ELF-1 (cell line): Measurements from ENCODE around the gene FAM181A.
A peak's percentile ranks its signal among the peaks of the same experiment; 100 is the strongest.

Experiments
- DNase-seq: peaks from one replicate; pipeline ENCODE4 v3.0.0-alpha.2; 2016; ENCODE audit warnings: low read depth, low spot score

FAM181A gene

DNA sequence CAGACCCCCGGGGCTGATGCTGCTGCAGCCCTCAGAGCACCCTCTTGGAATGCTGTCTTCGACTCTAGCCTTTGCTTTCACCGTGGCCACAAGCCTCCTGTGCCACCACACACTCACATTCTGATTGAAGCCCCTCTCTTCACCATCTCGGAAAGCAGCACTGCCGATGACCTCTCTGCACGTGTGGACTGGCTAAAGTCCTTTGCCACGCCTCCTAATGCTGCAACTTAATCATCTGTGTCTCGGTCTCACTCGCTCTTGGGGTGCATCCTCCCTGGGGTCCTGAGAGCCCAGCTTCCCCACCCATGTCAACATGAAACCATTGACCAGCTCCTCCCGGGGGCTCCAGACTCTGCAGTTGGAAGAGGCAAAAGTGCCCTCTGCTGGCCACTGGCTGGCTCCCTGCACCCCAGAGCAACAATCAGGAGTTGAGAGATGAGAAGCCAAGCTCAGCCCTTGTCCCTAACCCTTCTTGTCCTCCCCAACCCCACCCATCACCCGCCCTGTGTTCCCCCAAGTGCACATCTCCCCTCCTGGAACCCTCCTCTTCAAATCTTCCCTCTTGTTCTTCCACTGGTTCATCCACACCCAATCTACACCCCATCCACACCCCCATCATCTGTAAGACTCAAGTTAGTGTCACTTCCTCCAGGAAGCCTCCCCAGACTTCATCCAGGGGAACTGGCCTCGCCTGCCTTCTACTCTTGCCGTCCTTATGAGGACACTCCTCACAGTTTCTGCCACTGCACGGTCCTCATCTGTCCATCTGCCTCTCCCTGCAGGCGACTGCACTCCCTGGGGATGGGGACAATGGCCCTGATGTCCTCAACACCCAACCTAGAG is 23.6 kb upstream of the FAM181A start:
- peak; percentile 72 for DNase-seq

DNA sequence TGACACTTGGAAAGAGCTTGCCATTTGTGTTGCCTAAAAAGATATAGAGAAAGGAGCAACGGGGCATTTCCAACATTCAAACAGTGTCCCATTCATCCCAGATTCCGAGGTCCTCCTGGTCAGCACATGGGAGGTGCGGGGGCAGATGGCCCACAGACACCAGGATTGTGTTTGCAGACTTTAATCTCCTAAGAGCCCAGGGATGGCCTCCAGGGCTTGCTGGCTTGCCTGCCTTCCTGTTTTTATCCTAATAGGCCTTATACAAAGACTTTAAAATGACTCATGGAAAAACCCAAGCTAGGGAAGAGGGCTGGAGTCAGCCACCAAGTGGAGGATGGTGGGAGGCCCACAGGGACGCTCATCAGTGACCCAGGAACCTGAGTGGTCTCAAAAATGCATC is 21.5 kb upstream of the FAM181A start:
- DNase-seq: peak; percentile 34

DNA sequence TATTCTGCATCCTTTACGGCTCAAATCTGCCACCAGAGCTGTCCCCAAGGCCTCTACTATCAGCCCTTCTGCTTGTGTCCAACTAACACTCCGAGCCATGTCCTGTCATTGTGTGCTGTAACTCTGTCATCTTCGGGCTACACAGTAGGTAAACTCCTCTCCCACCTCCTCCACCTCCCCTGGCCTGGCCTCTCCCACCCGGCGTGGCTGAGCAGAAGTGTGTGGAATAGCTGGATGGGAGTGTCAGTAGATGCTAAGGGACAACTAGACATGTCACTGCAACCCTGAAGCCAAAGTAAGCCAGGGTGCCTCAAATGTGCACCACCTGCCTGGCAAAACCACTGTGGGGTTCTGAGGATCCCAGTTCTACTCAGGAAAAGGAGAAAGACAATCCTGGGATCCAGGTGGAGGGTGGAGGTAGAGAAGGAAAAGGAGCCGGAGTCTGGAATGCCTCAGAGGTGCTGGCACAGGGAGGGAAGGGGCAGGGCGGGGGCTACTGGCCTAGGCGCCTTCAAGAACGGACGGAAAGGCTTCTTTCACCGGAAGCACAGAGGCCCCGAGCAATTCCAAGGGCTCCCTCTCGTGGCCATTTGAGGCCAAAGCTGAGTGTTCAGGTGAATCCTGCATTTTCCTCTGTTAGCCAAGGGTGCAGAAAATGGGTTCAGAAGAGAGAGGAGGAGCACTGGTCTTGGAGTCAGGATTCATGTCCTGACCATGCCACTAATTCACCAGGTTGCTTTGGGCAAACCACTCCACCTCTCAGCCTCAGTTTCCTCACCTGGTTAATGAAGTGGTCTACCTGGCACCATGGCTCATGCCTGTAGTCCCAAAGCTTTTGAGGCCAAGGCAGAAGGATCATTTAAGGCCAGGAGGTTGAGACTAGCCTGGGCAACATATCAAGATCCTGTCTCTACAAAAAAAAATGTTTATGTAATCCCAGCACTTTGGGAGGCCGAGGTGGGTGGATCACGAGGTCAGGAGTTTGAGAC is 20.5 kb upstream of the FAM181A start:
- peak; percentile 88 for DNase-seq

DNA sequence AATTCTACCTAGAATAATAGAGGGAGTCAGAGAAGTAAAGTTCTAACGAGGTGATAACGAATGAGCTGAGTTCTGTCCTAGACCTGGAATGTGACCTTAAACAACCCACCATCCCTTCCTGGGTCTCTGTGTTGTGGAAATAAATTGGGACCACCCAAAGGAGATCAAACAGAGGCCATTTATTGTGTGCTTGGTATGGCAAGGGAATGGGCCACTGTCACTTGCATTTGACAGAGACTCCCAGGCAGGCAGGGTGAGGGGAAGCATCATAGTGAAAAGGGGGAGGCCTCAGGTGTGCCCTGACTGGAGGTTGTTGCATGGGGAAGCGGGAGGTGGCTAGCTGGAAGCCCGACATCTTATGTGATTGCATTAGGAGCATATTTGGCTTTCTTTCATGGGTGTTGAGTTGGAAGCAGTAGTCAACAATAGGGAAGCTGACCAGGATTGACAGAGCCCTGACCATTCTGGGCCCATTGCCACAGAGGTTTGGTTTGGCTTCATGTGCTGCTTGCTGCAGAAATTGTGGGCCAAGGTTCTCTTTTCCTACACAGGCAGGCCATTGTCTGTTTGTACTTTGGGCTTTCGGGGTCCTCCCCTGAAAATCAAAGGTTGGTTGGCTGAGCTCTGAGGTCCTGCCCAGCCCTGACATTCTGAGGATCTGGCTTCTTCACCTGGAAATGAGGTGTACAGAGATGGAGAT is 17.6 kb upstream of the FAM181A start:
- DNase-seq: no peak

DNA sequence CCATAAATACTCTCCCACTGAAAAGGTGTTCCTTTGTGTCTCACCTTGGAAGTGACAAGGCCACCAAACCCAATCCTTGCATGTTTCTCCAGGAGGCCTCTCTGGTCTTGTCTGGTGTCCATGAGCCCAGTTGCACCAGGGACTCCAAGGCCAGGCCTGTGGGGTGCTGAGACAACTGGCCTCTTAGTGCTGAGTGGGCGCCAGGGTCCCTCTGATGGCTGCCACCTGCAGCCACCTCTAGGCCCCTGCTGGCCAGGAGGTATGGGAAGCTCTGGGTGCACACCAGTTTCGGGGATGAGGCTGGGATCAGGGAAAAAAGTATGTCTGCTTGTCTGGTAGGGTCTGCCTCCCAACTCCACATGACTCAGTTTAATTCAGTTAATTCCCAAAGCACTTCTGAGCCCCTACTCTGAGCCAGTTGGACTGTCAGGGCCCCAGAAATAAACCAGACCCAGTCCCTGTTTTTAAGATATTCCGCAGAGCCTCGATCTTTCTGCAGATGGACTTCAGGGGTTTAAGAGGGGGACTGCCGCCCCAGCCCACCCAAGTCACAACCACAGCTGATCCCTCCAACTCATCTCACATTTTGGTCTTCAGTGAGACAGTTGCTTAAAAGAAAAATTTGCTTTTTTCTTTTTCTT is 15.0 kb upstream of the FAM181A start:
- DNase-seq: no peak

DNA sequence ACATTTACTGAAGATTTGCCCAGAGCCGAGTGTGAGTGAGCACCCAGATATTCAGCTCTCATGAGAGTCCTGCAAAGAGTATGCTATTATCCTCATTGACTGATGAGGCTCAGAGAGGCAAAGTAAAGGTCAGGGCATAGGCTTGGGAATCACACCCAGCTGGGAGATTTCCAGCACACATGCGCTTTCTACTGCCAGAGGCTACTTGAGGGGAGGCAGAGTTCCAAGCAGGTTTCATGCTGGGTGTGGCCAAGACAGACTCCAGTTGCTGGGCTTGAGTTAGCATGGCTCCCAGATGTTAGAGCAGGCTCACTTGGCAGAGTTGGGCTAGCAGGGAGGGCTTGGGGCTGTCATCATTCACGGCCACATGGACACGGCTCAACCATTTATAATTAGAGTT is 14.4 kb upstream of the FAM181A start:
- no peak for DNase-seq

DNA sequence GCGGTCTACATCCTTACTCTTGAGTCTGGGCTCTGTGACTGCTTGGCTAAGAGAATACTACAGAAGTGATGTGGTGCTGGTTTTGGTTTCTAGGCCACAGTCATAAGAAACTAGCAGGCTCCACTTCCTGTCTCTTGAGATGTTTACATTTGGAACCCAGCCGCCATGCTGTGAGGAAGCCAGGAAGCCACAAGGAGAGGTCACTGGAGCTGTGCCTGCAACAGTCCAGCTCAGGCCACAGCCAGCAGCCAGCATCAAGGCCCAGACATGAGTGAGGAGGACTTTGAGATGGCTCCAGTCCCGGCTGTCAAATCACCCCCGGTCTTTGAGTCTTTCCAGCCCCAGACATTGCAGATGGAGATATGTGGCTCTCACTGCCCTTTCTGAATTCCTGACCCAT is 12.9 kb upstream of the FAM181A start:
- no peak for DNase-seq

DNA sequence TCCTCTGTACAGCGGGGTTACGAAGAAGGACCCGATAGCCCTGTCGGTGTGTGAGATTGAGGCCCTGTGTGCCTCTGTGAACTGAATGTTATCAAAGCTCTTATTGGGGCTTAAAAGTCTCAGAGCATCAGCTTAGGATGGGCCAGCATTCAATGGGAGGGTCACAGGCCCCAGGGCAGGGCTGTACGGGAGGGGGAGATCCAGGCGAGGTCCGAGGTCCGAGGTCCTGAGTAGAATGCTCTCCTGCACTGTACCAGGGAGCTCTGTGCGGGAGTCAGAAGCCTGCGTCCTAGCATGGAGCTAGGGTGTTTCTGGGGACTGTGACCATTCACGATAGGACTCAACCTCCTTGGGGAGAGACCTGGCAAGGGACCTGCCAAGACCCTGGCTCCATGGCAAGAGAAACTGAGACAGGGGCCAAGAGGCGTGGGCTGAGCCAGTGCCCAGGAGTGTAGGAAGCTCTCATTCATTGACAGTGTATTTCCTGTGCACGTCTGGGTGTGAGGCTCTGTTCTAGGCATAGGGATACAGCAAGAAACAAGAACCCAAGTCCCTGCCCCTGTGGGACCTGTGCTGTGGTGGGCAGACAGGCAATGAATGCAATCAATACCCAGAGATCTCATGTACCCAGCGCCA is 12.0 kb upstream of the FAM181A start:
- no peak for DNase-seq

DNA sequence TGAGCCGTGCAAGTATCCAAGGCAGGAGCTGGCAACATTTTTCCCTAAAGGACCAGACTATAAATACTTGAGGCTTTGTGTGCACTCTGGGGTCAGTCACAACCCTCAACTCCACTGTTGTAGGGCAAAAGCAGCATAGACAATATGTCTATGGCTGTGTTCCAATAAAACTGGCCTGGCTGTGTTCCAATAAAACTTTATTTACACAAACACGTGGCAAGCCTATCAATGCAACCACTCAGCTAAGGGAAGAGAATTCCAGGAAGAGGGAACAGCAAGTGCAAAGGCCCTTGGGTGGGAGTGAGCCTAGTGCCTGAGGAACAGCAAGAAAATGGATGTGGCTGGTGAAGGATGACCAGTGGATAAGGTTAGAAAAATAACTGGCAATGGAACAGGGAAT is 11.3 kb upstream of the FAM181A start:
- DNase-seq: no peak

DNA sequence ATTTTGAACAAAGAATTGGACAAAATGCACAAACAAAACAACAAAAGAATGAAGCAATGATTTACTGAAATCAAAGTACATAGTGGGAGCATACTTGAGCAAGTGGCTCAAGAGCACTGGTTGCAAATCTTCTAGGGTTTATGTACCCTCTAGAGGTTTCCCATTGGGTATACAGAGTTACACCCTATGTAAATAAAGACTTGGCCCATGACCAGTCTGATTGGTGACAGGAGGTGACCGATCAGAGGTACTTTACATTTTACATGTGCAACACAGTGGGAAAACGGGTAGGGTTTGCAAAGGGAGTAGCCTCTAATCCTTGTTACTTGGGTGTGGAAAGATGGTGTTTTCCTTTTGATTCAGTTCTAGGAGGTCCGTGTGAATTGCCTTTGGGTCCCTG is 10.6 kb upstream of the FAM181A start:
- no peak for DNase-seq

DNA sequence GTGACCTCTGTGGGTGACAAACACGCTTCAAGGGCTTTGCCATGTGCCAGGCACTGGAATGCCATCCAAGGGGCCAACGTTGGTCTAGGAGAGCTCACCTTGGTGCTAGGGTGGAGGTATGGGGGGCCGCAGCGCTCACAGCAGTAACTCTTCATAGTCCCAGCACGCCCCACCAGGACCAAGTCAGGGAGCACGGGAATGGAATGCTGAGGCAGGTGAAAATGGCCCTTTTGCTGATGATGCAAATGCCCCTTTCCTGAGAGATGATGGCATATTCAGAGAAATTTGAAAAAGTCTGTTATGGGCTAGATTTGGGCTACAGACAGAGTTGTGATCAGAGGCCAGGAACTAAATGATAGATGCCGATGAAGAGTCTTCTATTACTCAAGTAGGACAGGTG is 10.0 kb upstream of the FAM181A start:
- DNase-seq: no peak

DNA sequence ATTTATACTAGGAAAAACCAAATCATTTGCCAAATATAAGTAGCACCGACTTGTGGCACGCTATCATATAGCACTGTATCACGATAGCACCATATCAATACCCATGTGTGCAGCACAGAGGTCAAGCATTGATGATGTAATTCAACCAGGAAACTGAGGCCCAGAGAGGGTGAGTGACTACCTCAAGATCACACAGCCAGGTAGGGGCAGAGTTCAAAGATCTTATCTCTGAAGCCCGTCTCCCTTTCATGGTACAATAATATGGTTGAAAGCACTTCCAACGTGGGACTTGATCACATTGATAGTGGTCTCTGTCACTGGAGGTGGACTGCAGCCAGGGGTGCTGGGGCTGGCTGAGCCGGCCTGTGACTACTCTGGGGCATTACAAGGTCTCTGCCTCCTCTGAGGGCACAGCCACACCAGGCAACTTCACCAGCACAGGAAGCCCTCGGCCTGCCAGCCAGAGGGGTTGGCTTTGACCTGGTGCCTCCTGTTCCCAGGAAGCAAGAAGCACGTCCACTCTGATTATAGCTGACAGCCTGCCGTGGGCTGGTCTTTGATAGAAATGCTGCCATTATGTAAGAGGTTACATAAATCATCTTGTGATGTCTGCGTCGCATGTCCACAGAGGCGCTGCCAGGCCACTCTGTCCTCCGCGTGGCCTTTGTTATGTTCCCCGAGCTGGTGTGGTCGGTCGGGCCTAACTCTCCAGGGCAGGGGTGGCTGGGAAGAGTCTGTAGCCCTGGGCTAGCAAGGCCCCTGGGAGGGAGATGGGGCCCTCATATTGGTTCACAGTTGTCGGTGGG is 5.9 kb upstream of the FAM181A start:
- no peak for DNase-seq

DNA sequence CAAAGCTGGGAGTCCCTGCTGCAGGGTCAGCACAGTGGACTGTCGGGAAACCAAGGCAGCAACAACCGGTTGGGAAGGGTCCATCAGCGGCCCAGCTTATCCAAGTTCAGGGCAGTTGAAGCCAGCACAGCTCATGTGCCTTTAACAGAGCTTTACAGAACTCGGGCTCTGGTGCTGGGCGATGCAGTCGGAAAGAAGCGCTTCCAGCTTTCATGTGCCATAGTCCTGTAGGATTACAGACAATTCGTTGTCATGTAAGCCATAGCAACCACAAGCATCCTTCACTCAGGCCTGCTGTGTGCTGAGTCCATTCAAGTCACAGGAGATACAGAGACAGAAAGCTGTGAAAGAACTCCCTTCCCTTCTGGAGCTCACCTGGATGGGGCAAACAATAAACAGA is 3.5 kb upstream of the FAM181A start:
- DNase-seq: no peak

DNA sequence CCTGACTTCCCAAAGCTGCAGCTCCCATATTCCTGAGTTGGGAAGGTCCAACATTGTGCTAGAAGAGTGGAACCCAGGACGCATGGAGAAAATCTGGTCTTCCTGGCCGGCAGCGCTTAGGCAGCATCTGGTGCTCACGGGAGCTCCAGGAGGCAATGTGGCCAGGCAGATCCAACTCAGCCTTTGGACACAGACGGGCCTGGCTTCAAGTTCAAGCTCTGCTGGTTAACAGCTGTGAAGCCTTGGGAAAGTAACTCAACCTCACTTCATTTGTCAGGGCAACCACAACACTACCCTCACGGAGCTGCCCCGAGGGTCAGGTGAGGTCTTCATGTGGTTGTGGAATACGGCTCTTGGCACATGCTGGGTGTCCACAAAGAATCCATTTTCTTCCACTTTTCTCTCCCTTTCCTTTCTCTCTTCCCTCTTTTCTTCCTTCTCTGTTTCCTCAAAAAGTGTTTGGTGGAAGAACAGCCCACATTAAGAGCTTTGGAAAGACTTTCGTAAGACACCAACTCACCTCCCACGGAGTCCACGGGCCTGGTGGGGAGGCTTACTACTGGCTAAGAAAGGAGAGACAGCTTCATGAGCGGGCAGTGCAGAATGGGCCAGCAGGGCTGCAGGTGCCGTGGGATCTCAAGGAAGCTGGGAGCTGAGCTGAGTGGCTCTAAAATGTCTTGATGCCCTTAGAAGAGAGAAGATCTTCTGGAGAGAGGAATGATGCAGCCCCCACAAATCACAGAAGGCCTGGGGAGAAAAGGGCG is 2.4 kb upstream of the FAM181A start:
- DNase-seq: no peak

DNA sequence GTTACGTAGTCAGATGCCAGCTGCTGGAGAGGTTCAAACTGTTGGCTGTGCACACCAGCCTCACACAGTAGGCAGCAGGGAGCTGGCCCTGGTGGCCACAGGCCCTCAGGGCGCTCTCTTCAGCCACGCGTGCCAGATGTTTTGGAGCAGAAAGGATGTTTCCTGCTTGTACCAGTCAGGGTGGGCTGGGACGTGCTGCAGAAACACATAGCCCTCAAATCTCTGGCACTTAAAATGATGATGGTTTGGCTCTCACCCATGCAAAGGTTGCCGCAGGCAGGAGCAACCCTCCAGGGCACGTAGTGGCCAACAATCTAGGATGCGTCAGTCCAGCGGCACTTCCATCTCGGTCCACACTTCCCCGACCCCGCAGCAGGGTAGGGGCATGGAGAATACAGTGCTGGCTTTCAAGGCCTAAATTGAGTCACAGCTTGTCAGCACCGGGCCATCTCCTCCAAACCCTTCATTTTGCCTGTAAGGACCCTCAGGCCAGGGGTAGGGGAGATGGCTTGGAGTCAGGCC is 1.7 kb upstream of the FAM181A start:
- DNase-seq: no peak

DNA sequence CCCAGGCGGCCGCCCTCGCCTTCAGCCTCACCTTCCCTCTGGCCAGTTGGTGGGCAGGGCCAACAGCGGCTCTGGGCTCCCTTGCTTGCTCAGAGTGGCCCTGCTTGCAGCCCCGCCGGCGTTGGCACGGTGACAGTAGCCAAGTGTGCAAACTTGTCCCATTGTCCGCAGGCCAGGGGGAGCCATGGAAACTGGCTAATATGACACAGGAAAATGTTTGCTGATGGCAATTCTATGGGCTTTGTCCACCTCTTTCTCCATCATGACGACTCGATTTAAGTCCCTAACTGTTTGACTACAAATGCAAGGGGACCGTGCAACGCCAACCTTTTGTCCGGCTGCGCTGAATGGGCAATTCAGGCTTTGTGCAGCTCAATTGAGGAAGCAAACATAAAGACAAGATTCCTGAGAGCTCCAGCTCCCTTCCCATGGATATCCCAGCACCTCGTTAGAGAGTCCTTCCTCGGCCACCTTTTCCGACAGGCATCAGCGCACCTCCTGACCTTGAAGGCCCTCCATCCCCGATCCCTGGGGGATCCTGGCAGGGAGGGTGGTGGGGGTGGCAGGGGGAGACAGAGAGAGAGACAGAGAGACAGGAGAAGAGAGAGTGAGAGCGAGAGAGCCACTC is 785 bp upstream of the FAM181A start:
- DNase-seq: no peak

DNA sequence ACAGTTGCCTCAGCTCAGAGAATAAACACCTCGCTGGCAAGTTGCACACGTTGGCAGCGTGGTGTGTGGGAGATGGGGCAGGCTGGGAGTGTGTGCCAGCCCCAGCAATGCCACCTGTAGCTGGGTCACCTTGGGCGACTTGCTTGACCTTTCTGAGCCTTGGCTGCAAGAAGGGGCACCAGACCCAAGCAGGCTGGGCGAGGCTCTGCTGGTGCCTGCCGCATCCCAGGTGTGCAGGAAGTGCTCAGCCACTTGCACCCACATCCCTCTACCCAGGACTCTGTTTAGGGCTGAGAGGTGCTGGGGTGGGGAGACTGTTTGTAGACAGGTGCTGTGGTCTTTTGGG is 629 bp downstream of the FAM181A start:
- DNase-seq: no peak

DNA sequence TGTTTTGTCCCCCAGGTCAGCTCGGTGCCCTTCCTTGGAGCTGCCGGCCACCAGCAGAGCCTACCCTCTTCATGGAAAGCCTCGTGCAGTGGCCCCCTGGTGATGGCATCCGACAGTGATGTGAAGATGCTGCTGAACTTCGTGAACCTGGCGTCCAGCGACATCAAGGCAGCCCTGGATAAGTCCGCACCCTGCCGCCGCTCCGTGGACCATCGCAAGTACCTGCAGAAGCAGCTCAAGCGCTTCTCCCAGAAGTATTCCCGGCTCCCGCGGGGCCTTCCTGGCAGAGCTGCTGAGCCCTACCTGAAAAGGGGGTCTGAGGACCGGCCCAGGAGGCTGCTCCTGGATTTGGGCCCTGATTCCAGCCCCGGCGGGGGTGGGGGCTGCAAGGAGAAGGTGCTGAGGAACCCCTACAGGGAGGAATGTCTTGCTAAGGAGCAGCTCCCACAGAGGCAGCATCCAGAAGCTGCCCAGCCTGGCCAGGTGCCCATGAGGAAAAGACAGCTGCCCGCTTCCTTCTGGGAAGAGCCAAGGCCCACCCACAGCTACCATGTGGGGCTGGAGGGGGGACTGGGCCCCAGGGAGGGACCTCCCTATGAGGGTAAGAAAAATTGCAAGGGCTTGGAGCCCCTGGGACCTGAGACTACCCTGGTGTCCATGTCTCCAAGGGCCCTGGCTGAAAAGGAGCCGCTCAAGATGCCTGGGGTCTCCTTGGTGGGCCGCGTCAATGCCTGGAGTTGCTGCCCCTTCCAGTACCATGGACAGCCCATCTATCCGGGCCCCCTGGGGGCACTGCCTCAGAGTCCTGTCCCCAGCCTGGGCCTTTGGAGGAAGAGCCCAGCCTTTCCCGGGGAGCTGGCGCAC is 1.3 kb downstream of the FAM181A start:
- DNase-seq: no peak
